ENCODE data around the gene ZNF283.
"Not testable (repeated sequence)": the region's sequence is repeated elsewhere in the genome, so short reads cannot be mapped to it uniquely, and the experiment has no call there.

The ZNF283 gene

GRCh38 chr19:43839139-43839538, 12.0 kb downstream of the ZNF283 start:
- H3K36me3 Mint-ChIP-seq (ENCODE audit: low read depth): peaks cover 95% of the 10 kb centered on the region
- H3K27ac Mint-ChIP-seq: no peak overlapping the region
- H3K9me3 Mint-ChIP-seq: peaks cover 65% of the 10 kb centered on the region
- H3K4me1 Mint-ChIP-seq: no peaks in the 10 kb centered on the region
- no peaks in the 10 kb centered on the region for H3K27me3 Mint-ChIP-seq (ENCODE audit: low read depth)
- H3K4me3 Mint-ChIP-seq: no peak overlapping the region
- TF ChIP-seq CTCF (IDR thresholded peaks at IDR 0.05; ENCODE audit: unreplicated experiment in 3 of 3): no peak

DNA sequence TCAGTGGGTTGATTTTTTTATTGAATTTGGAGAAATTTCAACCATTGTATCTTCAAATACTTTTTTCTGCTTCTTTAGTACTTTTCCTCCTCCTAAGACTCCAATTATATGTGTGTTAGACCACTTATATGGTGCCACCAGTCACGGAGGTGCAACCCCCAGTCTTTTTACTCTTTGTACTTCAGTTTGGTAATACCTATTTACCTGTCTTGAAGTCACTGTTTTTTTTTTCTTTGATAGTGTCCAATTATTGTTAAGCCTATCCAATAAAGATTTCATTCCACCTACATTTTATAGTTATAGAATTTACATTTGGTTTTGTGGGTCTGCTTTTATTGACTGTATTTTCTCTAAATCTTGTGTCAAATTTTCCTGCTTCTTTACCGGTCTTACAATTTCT, 14.9 kb downstream of the ZNF283 start:
- Mint-ChIP-seq H3K27me3 (ENCODE audit: low read depth) (no peaks in the 10 kb centered on the region), H3K36me3 (ENCODE audit: low read depth) (peaks cover 97% of the 10 kb centered on the region), H3K4me3 (no peak overlapping the region), H3K9me3 (peaks cover 71% of the 10 kb centered on the region), H3K4me1 (no peaks in the 10 kb centered on the region), H3K27ac (no peak overlapping the region)
- TF ChIP-seq CTCF (IDR thresholded peaks at IDR 0.05; ENCODE audit: unreplicated experiment in 3 of 3): no peak

- Mint-ChIP-seq H3K4me3 (no peak overlapping the region), H3K9me3 (peaks cover 74% of the 10 kb centered on the region), H3K4me1 (no peaks in the 10 kb centered on the region), H3K36me3 (ENCODE audit: low read depth) (peaks cover 94% of the 10 kb centered on the region), H3K27me3 (ENCODE audit: low read depth) (no peaks in the 10 kb centered on the region), H3K27ac (no peak overlapping the region)
- TF ChIP-seq CTCF (IDR thresholded peaks at IDR 0.05; ENCODE audit: unreplicated experiment in 3 of 3): no peak
Measured at GRCh38 chr19:43847246-43847645, 20.1 kb downstream of the ZNF283 start.

DNA sequence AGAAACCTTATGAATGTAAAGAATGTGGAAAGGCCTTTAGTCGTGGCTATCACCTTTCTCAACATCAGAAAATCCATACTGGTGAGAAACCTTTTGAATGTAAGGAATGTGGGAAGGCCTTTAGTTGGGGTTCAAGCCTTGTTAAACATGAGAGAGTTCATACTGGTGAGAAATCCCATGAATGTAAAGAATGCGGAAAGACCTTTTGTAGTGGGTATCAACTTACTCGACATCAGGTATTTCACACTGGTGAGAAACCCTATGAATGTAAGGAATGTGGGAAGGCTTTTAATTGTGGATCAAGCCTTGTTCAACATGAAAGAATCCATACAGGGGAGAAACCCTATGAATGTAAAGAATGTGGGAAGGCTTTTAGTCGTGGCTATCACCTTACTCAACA, 20.8 kb downstream of the ZNF283 start:
- peaks cover 94% of the 10 kb centered on the region for H3K36me3 Mint-ChIP-seq (ENCODE audit: low read depth)
- TF ChIP-seq CTCF (IDR thresholded peaks at IDR 0.05; ENCODE audit: unreplicated experiment in 3 of 3): no peak
- no peak overlapping the region for H3K27ac Mint-ChIP-seq
- H3K4me3 Mint-ChIP-seq: no peak overlapping the region
- no peaks in the 10 kb centered on the region for H3K4me1 Mint-ChIP-seq
- H3K9me3 Mint-ChIP-seq: peaks cover 78% of the 10 kb centered on the region
- no peaks in the 10 kb centered on the region for H3K27me3 Mint-ChIP-seq (ENCODE audit: low read depth)

DNA sequence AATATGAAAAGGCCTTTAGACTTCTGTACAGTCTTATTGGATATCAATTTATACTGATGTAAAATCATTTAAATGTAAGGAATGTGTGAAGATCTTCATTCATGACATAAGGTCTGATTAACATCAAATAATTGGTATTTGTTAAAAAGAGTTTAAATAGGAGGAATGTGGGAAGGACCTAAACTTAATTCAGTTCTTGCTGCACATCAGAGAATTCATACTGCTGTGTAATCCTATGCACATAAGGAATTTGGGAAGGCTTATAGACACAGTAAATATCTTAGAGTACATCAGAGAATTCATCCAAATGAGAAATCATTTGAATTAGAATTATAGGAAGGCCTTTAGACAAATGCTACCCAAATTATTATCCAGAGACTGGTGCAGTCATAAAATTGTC, 21.7 kb downstream of the ZNF283 start:
- Mint-ChIP-seq H3K4me1 (no peaks in the 10 kb centered on the region), H3K27me3 (ENCODE audit: low read depth) (no peaks in the 10 kb centered on the region), H3K9me3 (peaks cover 77% of the 10 kb centered on the region), H3K4me3 (no peak overlapping the region), H3K27ac (no peak overlapping the region), H3K36me3 (ENCODE audit: low read depth) (peaks cover 88% of the 10 kb centered on the region)
- no peak for TF ChIP-seq CTCF (IDR thresholded peaks at IDR 0.05; ENCODE audit: unreplicated experiment in 3 of 3)

- H3K27me3 Mint-ChIP-seq (ENCODE audit: low read depth): no peaks in the 10 kb centered on the region
- no peaks in the 10 kb centered on the region for H3K4me1 Mint-ChIP-seq
- H3K4me3 Mint-ChIP-seq: no peak overlapping the region
- peaks cover 64% of the 10 kb centered on the region for H3K9me3 Mint-ChIP-seq
- no peak overlapping the region for H3K27ac Mint-ChIP-seq
- H3K36me3 Mint-ChIP-seq (ENCODE audit: low read depth): peaks cover 45% of the 10 kb centered on the region
- no peak for TF ChIP-seq CTCF (IDR thresholded peaks at IDR 0.05; ENCODE audit: unreplicated experiment in 3 of 3)
Measured at GRCh38 chr19:43858174-43858573, 31.1 kb downstream of the ZNF283 start.

- not testable (repeated sequence) for H3K4me1 Mint-ChIP-seq; H3K27ac Mint-ChIP-seq; H3K4me3 Mint-ChIP-seq; H3K27me3 Mint-ChIP-seq (ENCODE audit: low read depth)
- Mint-ChIP-seq H3K36me3 (ENCODE audit: low read depth) (peaks cover 29% of the 10 kb centered on the region), H3K9me3 (peaks cover 53% of the 10 kb centered on the region)
Measured at GRCh38 chr19:43866923-43867322, 39.8 kb downstream of the ZNF283 start.

Measured in nephron (organoid).